Keratinocyte (primary cell): ENCODE data around the gene NLGN1.

Source experiments
- CTCF ChIP-seq, 3 experiments: IDR thresholded peaks in 1 of 3; conservative IDR thresholded peaks in 1 of 3; optimal IDR thresholded peaks in 1 of 3; 2 replicates in 2 of 3; 3 replicates in 1 of 3; pipeline versions ENCODE3 to v1.5.1; 2011; ENCODE audit warnings: low read length in 3 of 3, mild to moderate bottlenecking in 3 of 3, moderate library complexity in 2 of 3, control low read depth in 1 of 3, inconsistent platforms in 1 of 3; ENCODE audit not compliant: insufficient read depth in 2 of 3; ENCODE audit errors: extremely low read depth in 1 of 3
- EZH2 ChIP-seq: IDR thresholded peaks from one replicate; pipeline ENCODE4 v1.6.1; 2012; ENCODE audit warnings: inconsistent platforms, mild to moderate bottlenecking, low read length, moderate library complexity

- TF ChIP-seq CTCF (optimal IDR thresholded peaks at IDR 0.05 in 1 of 3, IDR thresholded peaks at IDR 0.05 in 1 of 3, conservative IDR thresholded peaks at IDR 0.05 in 1 of 3; ENCODE audit: extremely low read depth in 1 of 3, insufficient read depth in 2 of 3, low read length in 3 of 3) (no peak), EZH2 (no peak)
These were observed 314.1 kb downstream of the NLGN1 start for GRCh38 chr3:173711619-173712018.
